CD4-positive, alpha-beta T cell treated with Interleukin-10 for 1 hour (primary cell): ENCODE data around the gene TMEM191C.
"Not testable (repeated sequence)": the region's sequence is repeated elsewhere in the genome, so short reads cannot be mapped to it uniquely, and the experiment has no call there.

Experiments
- DNase-seq: peaks from one replicate; pipeline ENCODE4 v3.0.0-alpha.2; 2020

Gene TMEM191C

GRCh38 chr22:21467337-21468193 is at the start of gene TMEM191C:
Gene TMEM191C, plus strand, starts transcription at chr22:21467387. Its CDS starts 73 bp downstream, at chr22:21467460.
- not testable (repeated sequence) for DNase-seq

DNA sequence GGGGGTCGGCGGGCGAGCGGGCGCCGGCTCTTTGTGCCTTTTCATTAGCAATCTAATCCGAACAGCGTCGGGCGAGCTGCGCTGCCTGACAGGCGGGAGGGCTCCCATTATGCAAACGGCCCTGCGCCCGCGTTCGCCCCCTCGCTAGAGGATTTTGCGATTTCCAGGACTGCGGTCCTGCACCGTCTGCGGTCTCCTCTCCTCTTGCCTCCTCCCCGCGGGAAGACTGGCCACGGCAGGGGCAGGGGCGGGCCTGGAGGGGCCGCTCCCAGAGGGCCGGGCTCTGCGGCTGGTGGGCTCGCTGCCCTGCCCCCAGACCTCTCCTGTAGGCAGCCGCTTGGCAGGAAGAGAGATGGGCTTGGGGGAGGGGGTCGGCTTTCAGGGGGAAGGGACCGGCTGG is 49.3 kb upstream of the TMEM191C start:
- peak; percentile 11 for DNase-seq

GRCh38 chr22:21418974-21419638 is 48.1 kb upstream of the TMEM191C start:
- not testable (repeated sequence) for DNase-seq

GRCh38 chr22:21420180-21420763 is 46.9 kb upstream of the TMEM191C start:
- DNase-seq, result peak; percentile 11

DNA sequence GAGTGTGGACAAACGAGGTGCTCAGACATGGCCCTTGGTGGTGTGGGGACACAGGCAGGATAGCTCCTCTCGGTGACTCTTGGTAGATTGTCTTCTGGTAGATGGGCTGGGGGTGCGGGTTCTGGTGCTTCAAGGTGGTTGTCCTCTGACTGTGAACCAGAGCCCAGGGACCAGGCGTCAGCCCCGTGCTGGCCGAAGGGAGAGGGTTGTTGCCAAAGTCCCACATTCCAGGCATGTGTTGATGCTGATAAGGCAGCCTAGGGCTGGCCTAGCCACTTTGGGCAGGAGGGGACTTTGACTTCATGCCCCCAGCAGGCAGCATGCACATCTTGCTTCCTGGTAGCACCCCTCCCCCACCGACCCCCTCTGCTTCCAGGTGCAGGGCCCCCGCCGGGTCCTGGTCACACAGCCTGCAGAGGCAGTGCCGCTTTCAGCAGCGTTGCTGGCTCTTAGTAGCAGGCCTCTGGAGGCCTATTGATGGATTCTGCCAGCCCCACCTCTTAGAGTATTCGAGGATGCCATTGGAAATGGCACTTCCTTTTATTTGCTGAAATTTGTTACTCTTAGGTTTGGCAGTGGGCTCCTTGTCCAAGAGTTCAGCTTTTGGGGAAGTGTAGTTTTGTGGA is 43.0 kb upstream of the TMEM191C start:
- not testable (repeated sequence) for DNase-seq

DNA sequence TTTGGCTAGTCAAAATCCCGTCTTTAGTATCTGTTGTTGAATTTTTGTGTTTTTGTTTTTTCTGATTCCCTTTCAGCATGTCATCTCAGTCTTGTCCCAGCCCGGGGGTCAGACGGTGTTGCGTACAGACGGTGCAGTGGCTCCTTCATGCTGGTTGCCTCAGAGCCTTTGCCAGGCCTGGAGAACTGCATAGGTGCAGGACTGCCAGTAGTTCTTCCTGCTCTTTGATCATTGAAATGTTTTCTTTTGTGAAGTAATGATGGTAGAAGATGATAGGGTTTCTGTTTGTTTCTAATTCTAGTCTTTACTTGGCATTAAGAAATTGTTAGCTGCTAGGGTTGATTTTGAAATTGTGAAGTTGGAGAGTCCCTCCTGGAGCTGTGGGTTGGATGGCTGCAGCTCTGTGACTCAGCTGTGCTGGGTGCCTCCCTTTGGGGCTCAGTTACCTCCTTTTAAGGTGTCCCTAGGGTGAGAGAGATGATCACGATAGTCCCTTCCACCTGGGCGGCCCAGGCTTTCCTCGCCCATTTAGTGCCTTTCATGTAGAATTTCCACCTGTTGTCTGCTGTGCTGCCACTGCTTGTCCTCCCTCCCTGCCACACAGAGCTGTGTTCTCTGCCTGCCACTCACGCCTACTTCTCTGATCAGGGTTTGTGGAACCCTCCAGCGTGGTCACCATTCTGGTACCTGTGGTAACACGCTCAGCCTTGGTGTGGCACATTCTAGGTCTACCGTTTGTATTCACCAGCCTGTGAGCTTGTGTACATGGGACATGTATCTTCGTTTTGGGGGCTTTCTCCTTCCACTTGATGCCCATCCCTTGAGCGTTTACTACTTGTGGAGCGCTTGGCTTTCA is 32.6 kb upstream of the TMEM191C start:
- DNase-seq, result not testable (repeated sequence)

DNA sequence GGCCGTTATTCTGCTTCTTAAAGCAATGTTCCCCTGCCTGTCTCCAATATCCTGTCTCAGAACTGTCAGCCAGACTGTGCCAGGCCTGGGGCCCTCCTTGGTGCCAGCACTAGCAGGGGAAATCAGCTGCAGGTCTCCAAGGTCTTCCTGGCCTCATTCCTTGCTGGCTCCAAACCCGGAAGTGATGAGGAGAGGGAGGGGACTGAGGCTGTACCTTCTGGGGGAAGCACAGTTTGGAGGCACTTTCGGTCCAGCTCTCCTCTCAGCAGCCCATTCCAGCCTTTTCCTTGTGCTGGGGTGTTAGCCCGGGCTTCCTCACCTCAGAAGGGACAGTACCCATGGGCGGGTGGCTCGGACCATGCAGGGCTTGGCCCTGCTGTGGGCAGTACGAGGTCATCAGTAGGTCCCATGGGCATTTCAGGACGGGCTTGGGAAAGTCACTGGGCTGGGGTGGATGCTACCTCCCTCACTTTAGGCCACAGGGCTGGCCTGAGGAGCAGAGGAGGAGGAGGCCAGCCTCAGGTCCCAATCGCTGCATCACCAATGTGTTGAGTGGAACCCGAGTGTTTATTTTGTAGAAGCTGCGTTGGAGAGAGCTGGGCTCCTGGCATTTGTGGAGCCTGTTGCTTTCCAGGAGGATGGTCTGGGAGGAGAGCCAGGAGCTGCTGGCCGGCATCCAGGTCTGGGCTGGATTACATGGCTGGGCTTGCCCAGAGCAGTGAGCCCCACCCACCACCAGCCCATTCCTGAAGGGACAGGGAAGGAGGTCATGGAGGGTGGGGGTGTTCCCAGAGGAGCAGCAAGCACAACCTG is 31.0 kb upstream of the TMEM191C start:
- DNase-seq, result not testable (repeated sequence)

DNA sequence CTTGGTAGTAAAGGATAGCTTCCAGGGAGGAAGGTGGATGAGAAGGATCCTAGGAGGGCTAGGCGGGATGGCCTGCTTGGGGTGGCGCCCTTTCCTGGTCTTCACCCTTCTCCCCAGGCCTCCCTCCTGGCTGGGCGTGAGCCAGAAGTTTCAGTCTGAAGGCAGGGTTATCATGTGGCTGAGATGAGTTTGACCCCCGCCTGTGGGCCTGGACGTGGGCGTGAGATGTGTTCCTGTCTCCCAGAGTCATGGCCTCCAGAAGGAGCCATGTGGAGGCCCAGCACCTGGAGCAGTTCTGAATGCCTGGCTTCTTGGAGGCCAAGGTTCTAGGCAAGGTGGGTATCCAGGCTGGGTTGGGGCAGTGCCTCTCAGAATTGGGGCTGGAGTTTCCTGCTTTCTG is 29.2 kb upstream of the TMEM191C start:
- DNase-seq, result not testable (repeated sequence)

- DNase-seq, result not testable (repeated sequence)
These were observed 27.1 kb upstream of the TMEM191C start for GRCh38 chr22:21440018-21440636.

- DNase-seq, result not testable (repeated sequence)
These were observed 26.5 kb upstream of the TMEM191C start for GRCh38 chr22:21440676-21441075.

GRCh38 chr22:21441170-21441569 is 26.0 kb upstream of the TMEM191C start:
- not testable (repeated sequence) for DNase-seq

DNA sequence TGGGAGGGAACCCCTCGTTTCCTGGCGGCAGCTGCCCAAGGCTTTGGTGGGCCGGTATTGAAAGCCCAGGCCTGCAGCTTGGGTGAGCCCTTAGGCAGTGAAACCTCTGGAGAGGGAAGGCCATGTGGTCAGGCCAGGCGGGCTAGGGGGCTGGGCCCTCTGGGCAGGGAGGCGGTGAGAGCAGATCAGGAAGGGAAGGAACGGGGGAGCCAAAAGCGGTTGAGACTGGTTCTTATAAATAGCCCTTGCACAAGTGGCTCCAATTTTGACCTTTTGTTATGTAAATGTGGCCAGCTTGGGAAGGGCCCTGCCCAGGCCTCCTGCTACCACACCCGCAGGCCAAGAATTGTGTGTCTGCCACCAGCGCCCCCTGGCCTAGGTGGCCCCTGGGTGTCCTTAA is 25.1 kb upstream of the TMEM191C start:
- DNase-seq, result not testable (repeated sequence)

GRCh38 chr22:21442646-21443045 is 24.5 kb upstream of the TMEM191C start:
- DNase-seq, result not testable (repeated sequence)

- no peak for DNase-seq
These were observed 24.0 kb upstream of the TMEM191C start for GRCh38 chr22:21443057-21443734.

DNA sequence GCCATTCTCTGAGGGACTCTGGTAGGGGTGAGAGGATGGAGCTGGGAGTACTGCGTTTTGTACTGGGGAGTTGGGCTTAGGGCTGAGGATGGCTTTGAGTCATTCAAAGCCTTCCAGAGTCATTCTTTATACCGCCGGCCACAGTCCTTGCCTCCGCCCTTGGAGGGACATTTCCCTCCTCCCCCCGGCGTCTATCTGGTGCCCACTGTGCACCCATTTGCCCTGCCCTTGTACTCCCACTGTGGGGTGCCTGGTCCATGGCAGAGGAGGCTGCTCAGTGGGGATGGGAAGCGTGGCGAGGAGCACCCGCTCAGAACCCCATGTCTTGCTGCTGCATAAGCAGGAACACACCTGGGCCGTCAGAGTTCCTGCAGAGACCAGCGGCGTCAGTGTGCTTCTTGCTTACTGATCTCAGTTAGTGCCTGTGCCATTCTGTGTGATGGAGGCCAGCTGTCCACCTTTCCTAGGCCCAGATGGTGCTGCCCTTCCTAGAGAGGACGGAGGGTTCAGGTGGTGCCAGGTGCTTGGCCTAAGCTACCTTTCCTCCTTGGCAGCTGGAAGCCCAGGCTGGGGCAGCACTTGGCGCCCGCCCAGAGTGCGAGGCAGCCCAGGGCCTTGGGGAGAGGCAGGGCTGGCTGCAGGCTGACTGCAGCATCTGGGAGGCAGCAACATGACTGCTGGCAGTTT is 23.3 kb upstream of the TMEM191C start:
- DNase-seq, result no peak

- DNase-seq, result no peak
These were observed 22.3 kb upstream of the TMEM191C start for GRCh38 chr22:21444701-21445436.

DNA sequence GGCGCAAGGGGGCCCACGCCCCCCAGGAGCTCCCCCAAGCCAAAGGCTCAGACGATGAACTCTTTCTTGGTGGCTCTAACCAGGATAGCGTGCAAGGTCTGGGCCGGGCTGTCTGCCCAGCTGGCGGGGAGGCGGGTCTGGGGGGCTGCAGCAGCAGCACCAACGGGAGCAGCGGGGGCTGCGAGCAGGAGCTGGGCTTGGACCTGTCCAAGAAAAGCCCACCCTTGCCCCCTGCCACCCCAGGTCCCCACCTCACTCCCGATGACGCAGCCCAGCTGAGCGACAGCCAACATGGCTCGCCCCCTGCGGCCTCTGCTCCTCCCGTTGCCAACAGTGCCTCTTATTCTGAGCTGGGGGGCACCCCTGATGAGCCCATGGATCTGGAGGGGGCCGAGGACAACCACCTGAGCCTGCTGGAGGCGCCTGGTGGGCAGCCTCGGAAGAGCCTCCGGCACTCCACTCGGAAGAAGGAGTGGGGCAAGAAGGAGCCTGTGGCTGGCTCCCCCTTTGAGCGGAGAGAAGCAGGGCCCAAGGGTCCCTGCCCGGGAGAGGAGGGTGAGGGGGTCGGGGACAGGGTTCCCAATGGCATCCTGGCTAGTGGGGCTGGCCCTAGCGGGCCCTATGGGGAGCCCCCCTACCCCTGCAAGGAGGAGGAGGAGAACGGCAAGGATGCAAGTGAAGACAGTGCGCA is 21.6 kb upstream of the TMEM191C start:
- DNase-seq, result no peak
